Ectodermal cell (in vitro differentiated cells): Measurements from ENCODE around the gene TENM3.

Source experiments
- H3K27ac ChIP-seq: 2 replicates; pipeline ENCODE4 v1.7.0; 2013; ENCODE audit warnings: mild to moderate bottlenecking, low read depth, low read length; ENCODE audit not compliant: insufficient read depth, poor library complexity, severe bottlenecking
- H3K27me3 ChIP-seq: 2 replicates; pipeline ENCODE4 v1.7.0; 2013; ENCODE audit warnings: mild to moderate bottlenecking, low read length; ENCODE audit not compliant: insufficient read depth, control insufficient read depth, poor library complexity, severe bottlenecking
- H3K36me3 ChIP-seq: one replicate; pipeline ENCODE4 v1.7.0; 2013; ENCODE audit warnings: low read length; ENCODE audit not compliant: control insufficient read depth, insufficient read depth
- H3K4me1 ChIP-seq: one replicate; pipeline ENCODE4 v1.7.0; 2013; ENCODE audit warnings: low read length; ENCODE audit not compliant: control insufficient read depth, insufficient read depth
- H3K4me3 ChIP-seq: 2 replicates; pipeline ENCODE4 v1.7.0; 2013; ENCODE audit warnings: low read depth, low read length, control low read depth; ENCODE audit not compliant: insufficient read depth
- H3K9me3 ChIP-seq: 2 replicates; pipeline ENCODE4 v1.7.0; 2013; ENCODE audit warnings: mild to moderate bottlenecking, low read length, moderate library complexity; ENCODE audit not compliant: control insufficient read depth
- WGBS, 2 experiments: methylation state at CpG; one replicate each; pipeline ENCODE4 v1.1.7; 2013; ENCODE audit warnings: missing lambda C conversion rate in 2 of 2; 5-methylcytosine and 5-hydroxymethylcytosine counted together

TENM3 gene

GRCh38 chr4:182537031-182537795 is 294.0 kb downstream of the TENM3 start:
- Histone ChIP-seq H3K4me3 (no peak overlapping the region), H3K27ac (no peak overlapping the region)

GRCh38 chr4:182538031-182538430 is 294.8 kb downstream of the TENM3 start:
- no peak overlapping the region for H3K27ac ChIP-seq
- H3K4me1 ChIP-seq, result peaks cover 26% of the 10 kb centered on the region
- WGBS, 2 experiments, result 93 to 94% methylated on average over 4 of the region's 4 CpGs
- H3K4me3 ChIP-seq, result no peak overlapping the region
- H3K36me3 ChIP-seq, result no peaks in the 10 kb centered on the region
- H3K9me3 ChIP-seq, result no peaks in the 10 kb centered on the region
- H3K27me3 ChIP-seq, result no peaks in the 10 kb centered on the region

More at GRCh38 chr4:182537031-182537795, 294.0 kb downstream of the TENM3 start:
- no peaks in the 10 kb centered on the region for H3K9me3 ChIP-seq
- 47% methylated on average over 10 of the region's 10 CpGs for WGBS, 2 experiments
- H3K27me3 ChIP-seq, result no peaks in the 10 kb centered on the region
- H3K4me1 ChIP-seq, result peaks cover 26% of the 10 kb centered on the region
- H3K36me3 ChIP-seq, result no peaks in the 10 kb centered on the region

GRCh38 chr4:182540496-182540895 is 297.3 kb downstream of the TENM3 start:
- Histone ChIP-seq H3K4me3 (no peak overlapping the region), H3K9me3 (no peaks in the 10 kb centered on the region), H3K4me1 (peaks cover 21% of the 10 kb centered on the region), H3K36me3 (no peaks in the 10 kb centered on the region), H3K27ac (no peak overlapping the region), H3K27me3 (no peaks in the 10 kb centered on the region)
- WGBS, 2 experiments, result 96% methylated on average over 8 of the region's 8 CpGs

DNA sequence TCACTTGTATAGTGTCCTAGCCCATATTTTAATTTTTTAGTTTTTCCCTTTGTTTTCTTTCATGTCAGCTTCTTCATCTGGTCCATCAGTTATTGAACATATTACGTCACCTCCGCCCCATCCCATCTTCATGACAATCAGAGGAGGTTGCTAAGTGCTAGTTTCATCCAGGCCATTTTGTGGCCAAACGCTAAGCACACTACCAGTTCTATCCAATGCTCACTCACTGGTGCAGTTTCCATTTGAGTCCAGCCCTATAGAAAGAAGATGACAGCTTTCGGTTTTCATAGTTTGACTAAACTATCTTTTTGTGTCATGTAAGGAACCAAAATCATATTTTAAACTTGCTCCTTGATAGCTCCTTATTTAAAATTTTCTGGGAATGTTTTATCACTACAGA is 304.2 kb downstream of the TENM3 start:
- Histone ChIP-seq H3K27me3 (no peaks in the 10 kb centered on the region), H3K36me3 (no peaks in the 10 kb centered on the region), H3K9me3 (no peaks in the 10 kb centered on the region), H3K27ac (no peak overlapping the region), H3K4me3 (no peak overlapping the region), H3K4me1 (peaks cover 21% of the 10 kb centered on the region)
- WGBS, 2 experiments, result 92 to 96% methylated on average over 3 to 4 of the region's 4 CpGs

DNA sequence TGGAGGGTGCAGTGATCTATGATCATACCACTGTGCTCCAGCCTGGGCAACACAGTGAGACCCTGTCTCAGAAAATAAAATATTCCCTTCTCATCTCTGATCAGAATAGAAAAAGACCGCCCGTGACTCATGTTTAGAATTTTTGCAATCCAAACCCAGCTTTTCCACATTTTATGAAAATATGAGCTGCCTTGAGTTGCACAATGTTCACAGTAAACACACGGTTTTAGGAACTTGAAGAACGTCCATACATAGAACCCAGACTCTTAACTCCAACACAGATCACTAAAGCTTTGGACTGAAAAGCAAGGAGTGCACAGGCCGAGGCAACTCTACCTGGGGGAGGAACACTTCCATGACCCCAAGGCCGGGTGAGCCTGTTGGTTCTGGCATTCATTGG is 305.0 kb downstream of the TENM3 start:
- H3K9me3 ChIP-seq, result no peaks in the 10 kb centered on the region
- peaks cover 21% of the 10 kb centered on the region for H3K4me1 ChIP-seq
- 85 to 93% methylated on average over 6 of the region's 6 CpGs for WGBS, 2 experiments
- no peaks in the 10 kb centered on the region for H3K36me3 ChIP-seq
- H3K4me3 ChIP-seq, result no peak overlapping the region
- H3K27ac ChIP-seq, result peak overlapping the region; percentile 27
- H3K27me3 ChIP-seq, result no peaks in the 10 kb centered on the region

DNA sequence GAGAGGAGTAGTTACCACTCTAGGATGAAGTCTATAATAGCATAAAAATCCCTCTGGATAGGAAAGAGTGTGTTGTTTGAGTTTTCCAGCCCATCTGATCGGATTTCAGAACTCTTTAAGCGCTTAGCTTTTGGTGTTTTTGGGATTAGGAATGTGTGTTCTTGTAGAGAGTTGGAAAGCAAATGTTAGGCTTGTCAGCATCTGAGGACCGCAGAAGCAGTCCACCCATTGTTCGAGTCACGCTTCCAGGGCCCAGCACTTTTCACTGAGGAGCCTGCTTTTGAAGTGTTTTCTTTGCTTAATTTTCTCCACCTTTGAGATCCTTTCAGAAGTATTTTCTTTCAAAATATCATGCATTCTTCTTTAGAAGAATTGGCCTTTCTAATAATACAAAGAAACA is 306.2 kb downstream of the TENM3 start:
- WGBS, 2 experiments, result 4 to 9% methylated on average over 5 of the region's 5 CpGs
- H3K36me3 ChIP-seq, result no peaks in the 10 kb centered on the region
- peak overlapping the region; percentile 53 for H3K27ac ChIP-seq
- H3K4me3 ChIP-seq, result no peak overlapping the region
- H3K9me3 ChIP-seq, result no peaks in the 10 kb centered on the region
- no peaks in the 10 kb centered on the region for H3K27me3 ChIP-seq
- H3K4me1 ChIP-seq, result peaks cover 30% of the 10 kb centered on the region

- H3K4me3 ChIP-seq, result no peak overlapping the region
- H3K27ac ChIP-seq, result no peak overlapping the region
- H3K27me3 ChIP-seq, result no peaks in the 10 kb centered on the region
- peaks cover 48% of the 10 kb centered on the region for H3K4me1 ChIP-seq
- H3K9me3 ChIP-seq, result no peaks in the 10 kb centered on the region
- WGBS, 2 experiments, result 92 to 94% methylated on average over 9 of the region's 9 CpGs
- H3K36me3 ChIP-seq, result no peaks in the 10 kb centered on the region
Observed at GRCh38 chr4:182552948-182553347, 309.7 kb downstream of the TENM3 start.

GRCh38 chr4:182553653-182554052 is 310.5 kb downstream of the TENM3 start:
- no peaks in the 10 kb centered on the region for H3K36me3 ChIP-seq
- peak overlapping the region; percentile 57 for H3K27ac ChIP-seq
- no peaks in the 10 kb centered on the region for H3K27me3 ChIP-seq
- peaks cover 50% of the 10 kb centered on the region for H3K4me1 ChIP-seq
- H3K4me3 ChIP-seq, result no peak overlapping the region
- no peaks in the 10 kb centered on the region for H3K9me3 ChIP-seq
- 34 to 41% methylated on average over 6 of the region's 6 CpGs for WGBS, 2 experiments

DNA sequence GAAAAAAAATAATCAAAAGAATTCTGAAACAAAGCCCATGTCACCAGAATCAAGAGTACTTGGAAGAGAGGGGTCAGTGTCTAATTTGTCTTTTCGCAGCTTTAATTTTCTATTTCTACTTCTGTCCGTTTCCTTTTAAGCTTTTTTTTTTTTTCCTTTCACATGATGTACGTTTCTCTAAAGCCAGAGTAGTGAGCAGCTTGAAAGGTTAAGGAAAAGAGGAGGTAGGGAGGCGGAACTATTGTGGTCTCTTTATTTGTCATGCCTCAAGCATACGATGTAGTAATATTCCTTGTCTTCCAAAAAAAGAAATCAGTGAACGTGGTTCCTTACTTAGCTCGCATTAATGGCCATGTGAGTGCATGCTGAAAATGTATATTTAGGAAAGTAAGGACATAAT is 311.5 kb downstream of the TENM3 start:
- Histone ChIP-seq H3K4me1 (peaks cover 50% of the 10 kb centered on the region), H3K9me3 (no peaks in the 10 kb centered on the region), H3K4me3 (no peak overlapping the region), H3K27me3 (no peaks in the 10 kb centered on the region), H3K27ac (peak overlapping the region; percentile 33), H3K36me3 (no peaks in the 10 kb centered on the region)
- WGBS, 2 experiments, result 52 to 58% methylated on average over 4 to 7 of the region's 7 CpGs

- no peaks in the 10 kb centered on the region for H3K27me3 ChIP-seq
- H3K4me3 ChIP-seq, result no peak overlapping the region
- no peaks in the 10 kb centered on the region for H3K9me3 ChIP-seq
- H3K27ac ChIP-seq, result peak overlapping the region; percentile 58
- H3K4me1 ChIP-seq, result peaks cover 45% of the 10 kb centered on the region
- no peaks in the 10 kb centered on the region for H3K36me3 ChIP-seq
- 7 to 13% methylated on average over 1 of the region's 1 CpG for WGBS, 2 experiments
Observed at GRCh38 chr4:182555997-182556418, 312.8 kb downstream of the TENM3 start.
